OCI-LY3 (cell line): ENCODE data around the gene HSPB2.

Experiments
- EZH2phosphoT487 ChIP-seq: fragments of 200-600 bp; shearing (Covaris generic); IDR thresholded peaks from 2 replicates; pipeline ENCODE4 v1.6.1; 2018; ENCODE audit warnings: antibody characterized with exemption, mixed run types, low read depth
- TF ChIP-seq, protein P1 (sequence below): fragments of 200-600, 300-600 bp; sonication (generic); IDR thresholded peaks from 2 replicates; pipeline ENCODE4 v1.5.1; 2014; ENCODE audit warnings: antibody characterized with exemption, low read length, low read depth

- TF ChIP-seq, protein P1, sequence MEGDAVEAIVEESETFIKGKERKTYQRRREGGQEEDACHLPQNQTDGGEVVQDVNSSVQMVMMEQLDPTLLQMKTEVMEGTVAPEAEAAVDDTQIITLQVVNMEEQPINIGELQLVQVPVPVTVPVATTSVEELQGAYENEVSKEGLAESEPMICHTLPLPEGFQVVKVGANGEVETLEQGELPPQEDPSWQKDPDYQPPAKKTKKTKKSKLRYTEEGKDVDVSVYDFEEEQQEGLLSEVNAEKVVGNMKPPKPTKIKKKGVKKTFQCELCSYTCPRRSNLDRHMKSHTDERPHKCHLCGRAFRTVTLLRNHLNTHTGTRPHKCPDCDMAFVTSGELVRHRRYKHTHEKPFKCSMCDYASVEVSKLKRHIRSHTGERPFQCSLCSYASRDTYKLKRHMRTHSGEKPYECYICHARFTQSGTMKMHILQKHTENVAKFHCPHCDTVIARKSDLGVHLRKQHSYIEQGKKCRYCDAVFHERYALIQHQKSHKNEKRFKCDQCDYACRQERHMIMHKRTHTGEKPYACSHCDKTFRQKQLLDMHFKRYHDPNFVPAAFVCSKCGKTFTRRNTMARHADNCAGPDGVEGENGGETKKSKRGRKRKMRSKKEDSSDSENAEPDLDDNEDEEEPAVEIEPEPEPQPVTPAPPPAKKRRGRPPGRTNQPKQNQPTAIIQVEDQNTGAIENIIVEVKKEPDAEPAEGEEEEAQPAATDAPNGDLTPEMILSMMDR: no peak
- TF ChIP-seq EZH2phosphoT487: no peak
These were observed 45.3 kb downstream of the HSPB2 start for GRCh38 chr11:111957663-111958444.
